M059J (cell line): ENCODE data around the gene DDX39B. TPM values are rescaled to one million over a fixed set of nuclear protein-coding genes. Genes with fewer than 3 reads are reported as not detected.
"Not testable (repeated sequence)": the region's sequence is repeated elsewhere in the genome, so short reads cannot be mapped to it uniquely, and the experiment has no call there.

Experiments used
- DNase-seq: peaks from one replicate; pipeline ENCODE4 v3.0.0-alpha.2; 2012; ENCODE audit warnings: low read depth
- total RNA-seq: library from RNA; depleted of rRNA; stranded (reverse); fragments of >200 nt; shearing (Covaris generic); gene quantifications from 2 replicates; pipeline ENCODE4 v1.2.3, GENCODE V29; 2014

Gene DDX39B
- total RNA-seq, 1 experiment from 2014 or later = 506 TPM

DNA sequence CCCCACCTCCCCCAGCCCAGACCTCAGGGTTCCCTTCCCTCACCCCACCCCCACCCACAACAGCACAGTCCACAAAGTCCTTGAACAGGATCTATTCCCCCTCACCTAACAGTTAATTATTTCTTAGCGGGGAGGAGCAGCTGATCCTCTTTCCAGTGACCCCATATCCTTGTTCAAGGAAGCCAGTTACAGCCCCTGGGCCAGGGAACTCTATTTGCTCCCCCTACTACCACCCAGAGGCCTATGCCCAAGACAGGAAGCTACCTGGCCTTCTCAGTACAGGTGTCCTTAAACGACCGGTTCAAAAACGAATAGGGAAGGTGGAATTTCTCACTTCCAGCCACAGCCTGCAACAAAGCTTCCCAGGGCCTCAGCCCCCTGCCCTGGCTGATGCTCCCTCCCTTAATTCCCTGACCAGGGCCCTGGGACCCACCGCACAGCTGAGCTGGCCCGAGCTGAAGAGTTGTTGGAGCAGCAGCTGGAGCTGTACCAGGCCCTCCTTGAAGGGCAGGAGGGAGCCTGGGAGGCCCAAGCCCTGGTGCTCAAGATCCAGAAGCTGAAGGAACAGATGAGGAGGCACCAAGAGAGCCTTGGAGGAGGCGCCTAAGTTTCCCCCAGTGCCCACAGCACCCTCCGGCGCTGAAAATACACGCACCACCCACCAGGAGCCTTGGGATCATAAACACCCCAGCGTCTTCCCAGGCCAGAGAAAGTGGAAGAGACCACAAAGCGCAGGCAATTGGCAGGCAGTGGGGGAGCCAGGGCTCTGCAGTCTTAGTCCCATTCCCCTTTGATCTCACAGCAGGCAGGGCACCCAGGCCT is 12.3 kb downstream of the DDX39B start:
- DNase-seq = peak; percentile 55

GRCh38 chr6:31528821-31529328 is 12.9 kb downstream of the DDX39B start, which contains the start of gene MCCD1:
MCCD1 (plus strand) TSS chr6:31528962; CDS start chr6:31529015, 53 bp downstream.
- DNase-seq = peak; percentile 22

DNA sequence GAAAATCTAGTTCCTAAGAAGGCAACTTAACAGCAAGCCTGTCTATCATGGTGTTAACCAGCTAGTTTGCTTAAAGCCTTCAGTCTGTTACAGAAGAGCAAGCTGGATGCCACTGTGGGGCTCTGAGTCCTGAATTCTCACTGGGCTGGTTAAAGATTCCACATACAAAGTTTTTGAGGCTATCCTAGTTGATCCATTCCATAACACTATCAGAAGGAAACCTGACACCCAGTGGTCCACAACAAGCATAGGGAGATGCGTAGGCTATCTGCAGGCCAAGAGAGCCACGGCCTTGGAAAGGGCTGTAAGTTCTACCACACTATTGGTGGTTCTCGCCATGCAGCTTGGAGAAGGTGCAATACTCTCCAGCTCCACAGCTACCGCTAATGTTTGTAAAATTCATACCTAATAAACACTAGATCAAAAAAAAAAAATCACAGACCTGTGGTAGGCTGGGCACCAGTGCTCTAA is 13.5 kb downstream of the DDX39B start:
- peak; percentile 29 for DNase-seq

DNA sequence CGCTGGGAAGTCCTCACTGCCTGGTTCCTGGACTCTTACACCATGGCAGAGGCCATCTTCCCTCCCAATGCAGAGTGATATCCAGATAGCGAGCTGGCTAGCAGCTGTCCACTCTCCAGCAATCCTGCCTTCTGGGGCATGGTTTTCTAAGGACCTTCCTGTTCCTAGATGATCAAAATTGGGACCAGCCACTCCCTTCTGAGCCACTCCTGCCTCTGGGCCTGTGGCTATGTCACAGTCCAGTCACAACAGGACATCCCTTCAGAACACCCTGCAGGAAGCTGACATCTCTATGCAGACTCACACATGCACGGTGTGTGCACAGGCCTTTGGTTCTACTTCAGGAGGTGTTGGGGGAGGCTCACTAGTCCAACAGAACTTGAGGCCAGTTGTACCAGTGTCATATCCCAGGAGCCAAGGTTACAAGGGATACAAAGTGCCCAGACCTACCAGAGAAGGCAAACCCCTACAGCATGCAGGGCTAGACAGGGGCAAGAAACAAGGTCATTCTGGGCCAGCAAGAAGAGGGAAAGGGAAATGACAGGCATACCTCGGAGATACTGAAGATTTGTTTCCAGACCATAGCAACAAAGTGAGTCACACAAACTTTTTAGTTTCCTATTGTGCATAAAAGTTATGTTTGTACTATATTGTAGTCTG is 15.7 kb downstream of the DDX39B start:
- peak; percentile 86 for DNase-seq

GRCh38 chr6:31525553-31525931 is 16.3 kb downstream of the DDX39B start:
- no peak for DNase-seq

GRCh38 chr6:31521835-31522234 is 20.0 kb downstream of the DDX39B start:
- no peak for DNase-seq

DNA sequence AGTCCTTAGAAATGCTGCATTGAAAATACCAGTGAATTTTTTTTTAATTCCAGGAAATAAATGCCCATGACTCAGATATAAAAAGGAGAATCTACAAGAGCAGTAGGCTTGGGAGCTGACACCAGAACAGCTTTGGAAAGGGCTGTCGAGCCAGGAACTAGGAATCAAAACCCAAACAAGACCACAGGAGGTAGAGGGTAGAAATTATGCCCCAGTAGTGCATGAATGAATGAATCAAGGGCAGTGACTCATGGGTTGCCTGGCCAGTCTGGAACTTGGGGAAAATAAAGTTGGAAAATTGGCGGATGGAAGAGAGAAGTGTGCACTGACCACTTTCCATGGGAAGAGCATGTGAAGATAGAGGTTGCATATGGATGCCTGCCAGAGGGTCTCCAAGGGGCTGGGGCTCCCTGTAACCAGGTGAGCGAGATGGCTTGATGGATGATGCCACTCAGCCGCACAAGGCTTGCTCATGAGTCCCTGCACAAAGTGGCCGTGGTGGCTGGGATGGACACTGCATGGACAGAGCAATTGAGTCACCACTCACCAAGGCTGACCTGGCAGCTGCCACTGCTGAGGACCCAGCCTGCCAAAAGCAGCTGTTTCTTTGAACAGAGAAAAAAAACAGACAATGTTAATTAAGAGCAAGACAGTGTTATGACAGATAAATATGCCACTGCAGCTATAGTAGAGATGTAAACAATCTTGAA is 28.2 kb downstream of the DDX39B start:
- peak; percentile 89 for DNase-seq

DNA sequence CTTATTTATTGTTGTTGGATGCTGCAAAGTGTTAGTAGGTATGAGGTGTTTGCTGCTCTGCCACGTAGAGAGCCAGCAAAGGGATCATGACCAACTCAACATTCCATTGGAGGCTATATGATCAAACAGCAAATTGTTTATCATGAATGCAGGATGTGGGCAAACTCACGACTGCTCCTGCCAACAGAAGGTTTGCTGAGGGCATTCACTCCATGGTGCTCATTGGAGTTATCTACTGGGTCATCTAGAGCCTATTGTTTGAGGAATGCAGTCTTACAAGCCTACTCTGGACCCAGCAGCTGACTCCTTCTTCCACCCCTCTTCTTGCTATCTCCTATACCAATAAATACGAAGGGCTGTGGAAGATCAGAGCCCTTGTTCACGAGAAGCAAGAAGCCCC is 31.8 kb downstream of the DDX39B start:
- peak; percentile 57 for DNase-seq

DNA sequence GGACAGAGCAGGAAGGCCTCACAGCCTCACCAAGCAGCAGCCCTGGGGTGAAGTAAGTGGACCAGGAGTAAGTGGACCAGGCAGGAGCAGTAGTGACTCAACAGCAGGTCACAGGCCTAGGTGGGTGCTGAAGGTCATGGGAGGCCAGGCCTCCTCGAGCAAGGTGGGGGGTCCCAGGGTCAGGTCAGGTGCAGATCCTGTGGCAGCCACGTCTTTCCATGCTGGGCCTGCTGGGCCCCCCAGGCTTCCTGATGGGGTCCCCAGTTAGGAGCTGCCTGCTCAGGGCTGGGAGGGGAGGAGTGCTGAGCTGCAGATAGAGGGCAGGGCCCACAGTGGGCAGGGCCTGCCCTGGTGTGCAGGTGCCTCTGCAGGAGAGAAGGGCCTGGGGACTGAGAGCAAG is 32.8 kb downstream of the DDX39B start:
- not testable (repeated sequence) for DNase-seq

- no peak for DNase-seq
Observed at GRCh38 chr6:31502586-31502985, 39.2 kb downstream of the DDX39B start.

DNA sequence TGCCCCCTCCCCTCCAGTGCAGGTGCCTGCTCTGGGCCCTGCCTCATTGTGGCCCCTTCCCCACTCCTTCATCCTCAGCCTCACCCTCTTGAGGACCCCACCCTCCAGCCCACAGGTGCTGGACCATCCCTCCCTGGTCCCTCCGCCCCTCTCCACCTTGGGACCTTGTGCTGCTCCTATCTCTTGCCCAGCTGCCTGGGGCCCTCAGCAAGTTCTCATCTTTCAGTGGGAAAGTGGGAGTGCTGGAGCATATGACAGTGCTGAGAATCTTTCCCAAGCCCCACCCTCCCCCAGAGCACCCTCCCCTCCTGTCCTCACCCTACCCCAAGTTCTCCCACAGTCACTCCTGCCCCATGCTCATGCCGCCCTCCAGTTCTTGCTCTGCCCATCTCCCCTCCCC is 42.2 kb downstream of the DDX39B start:
- DNase-seq = not testable (repeated sequence)

- DNase-seq = no peak
Observed at GRCh38 chr6:31498748-31499147, 43.1 kb downstream of the DDX39B start.

DNA sequence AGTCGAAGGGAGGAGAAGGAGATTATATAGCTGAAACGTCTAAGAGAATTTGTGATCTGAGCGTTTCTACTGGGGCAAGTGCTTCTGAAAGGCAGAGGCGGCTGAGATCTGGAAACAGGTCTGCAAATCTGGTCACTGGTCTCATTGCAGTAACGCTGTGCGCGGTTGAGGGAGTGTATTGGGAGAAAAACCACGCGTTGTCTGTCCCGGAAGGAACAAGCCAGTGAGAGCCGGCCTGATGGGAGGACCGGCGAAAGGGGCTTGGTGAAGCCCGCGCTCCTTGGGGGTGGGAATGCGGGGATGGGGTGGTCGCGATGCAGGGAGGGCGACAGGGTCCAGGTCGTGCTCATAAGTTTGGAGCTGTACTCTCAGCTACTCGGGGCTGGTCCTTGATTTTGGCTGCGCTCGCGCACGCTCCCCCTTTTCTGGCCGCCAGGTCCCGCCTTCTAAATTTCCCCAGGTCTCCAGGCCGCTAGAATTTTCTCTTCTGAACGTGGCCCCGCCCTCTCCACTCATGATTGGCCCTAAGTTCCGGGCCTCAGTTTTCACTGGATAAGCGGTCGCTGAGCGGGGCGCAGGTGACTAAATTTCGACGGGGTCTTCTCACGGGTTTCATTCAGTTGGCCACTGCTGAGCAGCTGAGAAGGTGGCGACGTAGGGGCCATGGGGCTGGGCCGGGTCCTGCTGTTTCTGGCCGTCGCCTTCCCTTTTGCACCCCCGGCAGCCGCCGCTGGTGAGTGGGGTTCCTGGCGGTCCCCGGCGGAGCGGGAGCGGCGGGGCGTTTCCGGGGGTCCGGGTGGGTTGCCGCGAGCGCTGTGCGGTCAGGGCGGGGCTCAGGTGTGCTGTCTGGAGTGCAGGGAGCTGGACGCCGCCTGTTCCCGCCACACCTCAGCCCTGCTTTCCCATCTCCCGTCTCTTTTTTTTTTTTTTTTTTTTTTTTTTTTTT is 44.0 kb downstream of the DDX39B start, which contains the start of gene MICB:
MICB (plus strand) TSS at position 615 of the 946 bp plus-strand sequence; CDS start at position 664, 49 bp downstream.
- DNase-seq = peak; percentile 86

- DNase-seq = not testable (repeated sequence)
Observed at GRCh38 chr6:31496826-31497225, 45.0 kb downstream of the DDX39B start.

- DNase-seq = peak; percentile 80
Observed at GRCh38 chr6:31495580-31495979, 46.2 kb downstream of the DDX39B start.

GRCh38 chr6:31493875-31494694 is 47.7 kb downstream of the DDX39B start:
- peak; percentile 86 for DNase-seq

GRCh38 chr6:31493550-31493874 is 48.3 kb downstream of the DDX39B start:
- not testable (repeated sequence) for DNase-seq

GRCh38 chr6:31490115-31490873 is 51.5 kb downstream of the DDX39B start:
- no peak for DNase-seq

- DNase-seq = no peak
Observed at GRCh38 chr6:31489086-31489485, 52.7 kb downstream of the DDX39B start.
